ENCODE results near the gene LSM12. TPM values are rescaled to one million over a fixed set of nuclear protein-coding genes. Genes with fewer than 3 reads are reported as not detected.
"Not testable (repeated sequence)": the region's sequence is repeated elsewhere in the genome, so short reads cannot be mapped to it uniquely, and the experiment has no call there.

Gene LSM12
- total RNA-seq, 2 experiments from 2014 or later: 34.6 to 36.1 TPM

GRCh38 chr17:44000141-44000860 lies 66.2 kb downstream of the LSM12 start:
- DNase-seq (no peak), ATAC-seq (ENCODE audit: poor library complexity) (no peak)
- TF ChIP-seq CTCF (IDR thresholded peaks at IDR 0.05): no peak
- ChIA-PET CTCF (no interaction called here), POLR2A (no interaction called here)
- no peak overlapping the region for H3K27ac Mint-ChIP-seq
- Histone ChIP-seq H3K27me3 (ENCODE audit: control insufficient read depth in 1 of 2, insufficient read depth in 2 of 2, low read length in 2 of 2) (peaks cover 1 to 8% of the 10 kb centered on the region in 2 experiments), H3K36me3 (ENCODE audit: insufficient read depth, low read length) (no peaks in the 10 kb centered on the region), H3K4me1 (ENCODE audit: insufficient read depth, low read length) (peaks cover 11% of the 10 kb centered on the region), H3K4me3 (ENCODE audit: low read length) (no peak overlapping the region), H3K27ac (ENCODE audit: low read depth in 1 of 2, low read length in 2 of 2) (no peak overlapping the region), H3K9me3 (ENCODE audit: control insufficient read depth in 1 of 2, insufficient read depth in 1 of 2, low read length in 2 of 2) (peaks cover 0 to 2% of the 10 kb centered on the region in 2 experiments)
- peaks cover 32% of the 10 kb centered on the region for H3K27me3 Mint-ChIP-seq
- no peak overlapping the region for H3K4me3 Mint-ChIP-seq
- intact Hi-C loops (cut with DNase I, micrococcal nuclease): no loop called here
- no peaks in the 10 kb centered on the region for H3K36me3 Mint-ChIP-seq (ENCODE audit: low read depth)
- no peaks in the 10 kb centered on the region for H3K9me3 Mint-ChIP-seq
- H3K4me1 Mint-ChIP-seq (ENCODE audit: low read depth): no peaks in the 10 kb centered on the region

DNA sequence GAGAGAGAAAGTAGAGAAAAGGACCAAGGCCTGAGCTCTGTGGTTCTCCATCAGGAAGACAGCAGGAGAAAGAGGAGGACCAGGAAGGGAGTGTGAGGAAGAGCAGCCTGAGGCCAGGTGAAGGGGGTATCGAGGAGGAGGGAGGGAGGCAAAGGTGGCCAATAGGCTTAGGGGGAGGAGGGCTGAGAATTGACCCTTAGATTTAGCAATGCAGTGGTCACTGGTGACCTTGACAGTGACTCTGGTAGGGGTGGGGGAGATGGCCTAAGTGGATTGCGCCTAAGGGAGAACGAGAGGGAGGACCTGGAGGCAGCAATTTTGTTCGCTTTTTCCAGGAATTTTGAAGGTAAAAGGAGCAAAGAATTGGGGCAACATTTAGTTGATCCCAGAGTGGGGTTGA lies 67.4 kb downstream of the LSM12 start:
- H3K36me3 ChIP-seq (ENCODE audit: insufficient read depth, low read length): no peaks in the 10 kb centered on the region
- peaks cover 0 to 7% of the 10 kb centered on the region in 2 experiments for H3K9me3 ChIP-seq (ENCODE audit: control insufficient read depth in 1 of 2, insufficient read depth in 1 of 2, low read length in 2 of 2)
- POLR2A ChIA-PET: no interaction called here
- H3K4me3 ChIP-seq (ENCODE audit: low read length): no peak overlapping the region
- H3K27ac Mint-ChIP-seq: no peak overlapping the region
- H3K9me3 Mint-ChIP-seq: no peaks in the 10 kb centered on the region
- ATAC-seq (ENCODE audit: poor library complexity) (no peak), DNase-seq (no peak)
- TF ChIP-seq CTCF (IDR thresholded peaks at IDR 0.05): no peak
- H3K36me3 Mint-ChIP-seq (ENCODE audit: low read depth): no peaks in the 10 kb centered on the region
- H3K27ac ChIP-seq (ENCODE audit: low read depth in 1 of 2, low read length in 2 of 2): no peak overlapping the region
- no peak overlapping the region for H3K4me3 Mint-ChIP-seq
- H3K27me3 Mint-ChIP-seq: peaks cover 37% of the 10 kb centered on the region
- CTCF ChIA-PET: no interaction called here
- peaks cover 10% of the 10 kb centered on the region for H3K4me1 ChIP-seq (ENCODE audit: insufficient read depth, low read length)
- intact Hi-C loops (cut with DNase I, micrococcal nuclease): loop anchor here in 1 of 2 experiments (5.0 kb wide), 1 partner anchor 87 kb away; no protein-coding TSS in a partner anchor
- no peaks in the 10 kb centered on the region for H3K4me1 Mint-ChIP-seq (ENCODE audit: low read depth)
- H3K27me3 ChIP-seq (ENCODE audit: control insufficient read depth in 1 of 2, insufficient read depth in 2 of 2, low read length in 2 of 2): peaks cover 9 to 13% of the 10 kb centered on the region in 2 experiments

GRCh38 chr17:43998552-43998951 lies 67.9 kb downstream of the LSM12 start:
- no peak for ATAC-seq (ENCODE audit: poor library complexity)
- intact Hi-C loops (cut with DNase I, micrococcal nuclease): loop anchor here in 1 of 2 experiments (5.0 kb wide), 1 partner anchor 86 kb away; no protein-coding TSS in a partner anchor

DNA sequence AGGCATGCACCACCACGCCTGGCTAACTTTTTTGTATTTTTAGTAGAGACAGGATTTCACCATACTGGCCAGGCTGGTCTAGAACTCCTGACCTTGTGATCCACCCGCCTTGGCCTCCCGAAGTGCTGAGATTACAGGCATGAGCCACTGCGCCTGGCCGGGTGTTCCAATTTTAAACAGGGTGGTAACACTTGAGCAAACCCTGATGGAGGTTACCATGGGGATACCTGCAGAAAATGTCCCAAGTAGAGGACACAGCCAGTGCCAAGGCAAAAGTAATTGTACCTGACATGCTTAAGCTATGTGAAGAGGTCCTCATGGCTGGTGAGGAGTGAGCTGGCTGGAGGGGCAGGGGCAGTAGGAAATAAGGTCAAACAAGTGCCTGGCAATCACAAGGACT lies 69.3 kb downstream of the LSM12 start:
- H3K4me1 ChIP-seq (ENCODE audit: insufficient read depth, low read length); H3K4me3 Mint-ChIP-seq; H3K36me3 Mint-ChIP-seq (ENCODE audit: low read depth); CTCF ChIA-PET; H3K9me3 Mint-ChIP-seq; H3K36me3 ChIP-seq (ENCODE audit: insufficient read depth, low read length); H3K4me1 Mint-ChIP-seq (ENCODE audit: low read depth); H3K4me3 ChIP-seq (ENCODE audit: low read length); H3K27ac ChIP-seq (ENCODE audit: low read depth in 1 of 2, low read length in 2 of 2); H3K27ac Mint-ChIP-seq; POLR2A ChIA-PET; H3K9me3 ChIP-seq (ENCODE audit: control insufficient read depth in 1 of 2, insufficient read depth in 1 of 2, low read length in 2 of 2); ATAC-seq (ENCODE audit: poor library complexity); DNase-seq: not testable (repeated sequence)
- peaks cover 9 to 13% of the 10 kb centered on the region in 2 experiments for H3K27me3 ChIP-seq (ENCODE audit: control insufficient read depth in 1 of 2, insufficient read depth in 2 of 2, low read length in 2 of 2)
- H3K27me3 Mint-ChIP-seq: peaks cover 44% of the 10 kb centered on the region
- intact Hi-C loops (cut with DNase I, micrococcal nuclease): loop anchor here in 1 of 2 experiments (5.0 kb wide), 1 partner anchor 85 kb away; no protein-coding TSS in a partner anchor

More at GRCh38 chr17:43998552-43998951, 67.9 kb downstream of the LSM12 start:
- no peaks in the 10 kb centered on the region for H3K36me3 ChIP-seq (ENCODE audit: insufficient read depth, low read length)
- H3K9me3 ChIP-seq (ENCODE audit: control insufficient read depth in 1 of 2, insufficient read depth in 1 of 2, low read length in 2 of 2): peaks cover 0 to 7% of the 10 kb centered on the region in 2 experiments
- CTCF ChIA-PET: no interaction called here
- Mint-ChIP-seq H3K4me3 (no peak overlapping the region), H3K27me3 (peaks cover 39% of the 10 kb centered on the region), H3K27ac (no peak overlapping the region), H3K36me3 (ENCODE audit: low read depth) (no peaks in the 10 kb centered on the region), H3K4me1 (ENCODE audit: low read depth) (no peaks in the 10 kb centered on the region), H3K9me3 (no peaks in the 10 kb centered on the region)
- peak in 1 of 14 experiments; percentile 24 for DNase-seq
- no peak for TF ChIP-seq CTCF (IDR thresholded peaks at IDR 0.05)
- H3K4me1 ChIP-seq (ENCODE audit: insufficient read depth, low read length): peaks cover 10% of the 10 kb centered on the region
- peaks cover 9 to 13% of the 10 kb centered on the region in 2 experiments for H3K27me3 ChIP-seq (ENCODE audit: control insufficient read depth in 1 of 2, insufficient read depth in 2 of 2, low read length in 2 of 2)
- H3K27ac ChIP-seq (ENCODE audit: low read depth in 1 of 2, low read length in 2 of 2): no peak overlapping the region
- POLR2A ChIA-PET: no interaction called here
- H3K4me3 ChIP-seq (ENCODE audit: low read length): no peak overlapping the region

Data from CD4-positive, alpha-beta T cell (primary cell).